Suprapubic skin (tissue), 3 donors: ENCODE data around the gene PGBD5.

Experiments used
- CTCF ChIP-seq, 2 donors: fragments of 200-600 bp in 1 of 2; fragments of 450-650 bp in 1 of 2; sonication (generic) in 1 of 2; IDR thresholded peaks; one replicate each; pipeline ENCODE4 v1.5.1; 2016 to 2019; ENCODE audit warnings: antibody characterized with exemption in 2 of 2, mild to moderate bottlenecking in 1 of 2, moderate library complexity in 1 of 2
- POLR2AphosphoS5 ChIP-seq, 3 donors: sonication (generic); formaldehyde crosslinking; IDR thresholded peaks; one replicate each; pipeline ENCODE4 v1.6.1; 2017; ENCODE audit warnings: antibody characterized with exemption in 3 of 3

- no peak for TF ChIP-seq CTCF (IDR thresholded peaks at IDR 0.05)
- no peak for TF ChIP-seq POLR2AphosphoS5 (IDR thresholded peaks at IDR 0.05)
Measured at GRCh38 chr1:230339033-230339432, 87.1 kb downstream of the PGBD5 start.
